ENCODE data around the gene IBTK.
A peak's percentile ranks its signal among the peaks of the same experiment; 100 is the strongest.
"Not testable (repeated sequence)": the region's sequence is repeated elsewhere in the genome, so short reads cannot be mapped to it uniquely, and the experiment has no call there.

Gene IBTK

GRCh38 chr6:82246370-82246769 is 1.2 kb downstream of the IBTK start:
- no peak for DNase-seq (ENCODE audit: low read depth, low spot score)

GRCh38 chr6:82245376-82245775 is 2.2 kb downstream of the IBTK start:
- no peak for DNase-seq (ENCODE audit: low read depth, low spot score)

- DNase-seq (ENCODE audit: low read depth, low spot score): no peak
These were observed 3.7 kb downstream of the IBTK start for GRCh38 chr6:82243884-82244283.

- DNase-seq (ENCODE audit: low read depth, low spot score): no peak
These were observed 7.4 kb downstream of the IBTK start for GRCh38 chr6:82240186-82240585.

GRCh38 chr6:82239597-82239996 is 7.9 kb downstream of the IBTK start:
- DNase-seq (ENCODE audit: low read depth, low spot score): no peak

- no peak for DNase-seq (ENCODE audit: low read depth, low spot score)
These were observed 10.5 kb downstream of the IBTK start for GRCh38 chr6:82237013-82237412.

- no peak for DNase-seq (ENCODE audit: low read depth, low spot score)
These were observed 19.8 kb downstream of the IBTK start for GRCh38 chr6:82227770-82228169.

GRCh38 chr6:82220167-82220566 is 27.4 kb downstream of the IBTK start:
- DNase-seq (ENCODE audit: low read depth, low spot score): no peak

GRCh38 chr6:82217018-82217586 is 30.4 kb downstream of the IBTK start:
- DNase-seq (ENCODE audit: low read depth, low spot score): no peak

- DNase-seq (ENCODE audit: low read depth, low spot score): no peak
These were observed 31.0 kb downstream of the IBTK start for GRCh38 chr6:82216549-82216948.

GRCh38 chr6:82211326-82211725 is 36.2 kb downstream of the IBTK start:
- no peak for DNase-seq (ENCODE audit: low read depth, low spot score)

GRCh38 chr6:82208913-82209312 is 38.6 kb downstream of the IBTK start:
- DNase-seq (ENCODE audit: low read depth, low spot score): no peak

- peak; percentile 3 for DNase-seq (ENCODE audit: low read depth, low spot score)
These were observed 41.6 kb downstream of the IBTK start for GRCh38 chr6:82205930-82206392.

- no peak for DNase-seq (ENCODE audit: low read depth, low spot score)
These were observed 43.5 kb downstream of the IBTK start for GRCh38 chr6:82204020-82204419.

GRCh38 chr6:82197784-82198183 is 49.8 kb downstream of the IBTK start:
- DNase-seq (ENCODE audit: low read depth, low spot score): no peak

- not testable (repeated sequence) for DNase-seq (ENCODE audit: low read depth, low spot score)
These were observed 50.3 kb downstream of the IBTK start for GRCh38 chr6:82197245-82197644.

- no peak for DNase-seq (ENCODE audit: low read depth, low spot score)
These were observed 51.4 kb downstream of the IBTK start for GRCh38 chr6:82196161-82196560.

- no peak for DNase-seq (ENCODE audit: low read depth, low spot score)
These were observed 51.9 kb downstream of the IBTK start for GRCh38 chr6:82195619-82196018.

- no peak for DNase-seq (ENCODE audit: low read depth, low spot score)
These were observed 61.5 kb downstream of the IBTK start for GRCh38 chr6:82185948-82186535.

GRCh38 chr6:82183642-82184282 is 63.8 kb downstream of the IBTK start:
- no peak for DNase-seq (ENCODE audit: low read depth, low spot score)

GRCh38 chr6:82182756-82183155 is 64.8 kb downstream of the IBTK start:
- DNase-seq (ENCODE audit: low read depth, low spot score): no peak

- DNase-seq (ENCODE audit: low read depth, low spot score): no peak
These were observed 68.1 kb downstream of the IBTK start for GRCh38 chr6:82179415-82179814.

- DNase-seq (ENCODE audit: low read depth, low spot score): no peak
These were observed 68.8 kb downstream of the IBTK start for GRCh38 chr6:82178759-82179112.
